Stimulated activated CD4-positive, alpha-beta T cell treated with anti-CD3 and anti-CD28 coated beads, Interleukin-15, amount 100 ng/mL, for 24 hours (primary cell): Measurements from ENCODE around the gene LRRC14B.
"Not testable (repeated sequence)": the region's sequence is repeated elsewhere in the genome, so short reads cannot be mapped to it uniquely, and the experiment has no call there.

Experiments used
- DNase-seq: peaks from one replicate; pipeline ENCODE4 v3.0.0-alpha.2; 2020

Gene LRRC14B

DNA sequence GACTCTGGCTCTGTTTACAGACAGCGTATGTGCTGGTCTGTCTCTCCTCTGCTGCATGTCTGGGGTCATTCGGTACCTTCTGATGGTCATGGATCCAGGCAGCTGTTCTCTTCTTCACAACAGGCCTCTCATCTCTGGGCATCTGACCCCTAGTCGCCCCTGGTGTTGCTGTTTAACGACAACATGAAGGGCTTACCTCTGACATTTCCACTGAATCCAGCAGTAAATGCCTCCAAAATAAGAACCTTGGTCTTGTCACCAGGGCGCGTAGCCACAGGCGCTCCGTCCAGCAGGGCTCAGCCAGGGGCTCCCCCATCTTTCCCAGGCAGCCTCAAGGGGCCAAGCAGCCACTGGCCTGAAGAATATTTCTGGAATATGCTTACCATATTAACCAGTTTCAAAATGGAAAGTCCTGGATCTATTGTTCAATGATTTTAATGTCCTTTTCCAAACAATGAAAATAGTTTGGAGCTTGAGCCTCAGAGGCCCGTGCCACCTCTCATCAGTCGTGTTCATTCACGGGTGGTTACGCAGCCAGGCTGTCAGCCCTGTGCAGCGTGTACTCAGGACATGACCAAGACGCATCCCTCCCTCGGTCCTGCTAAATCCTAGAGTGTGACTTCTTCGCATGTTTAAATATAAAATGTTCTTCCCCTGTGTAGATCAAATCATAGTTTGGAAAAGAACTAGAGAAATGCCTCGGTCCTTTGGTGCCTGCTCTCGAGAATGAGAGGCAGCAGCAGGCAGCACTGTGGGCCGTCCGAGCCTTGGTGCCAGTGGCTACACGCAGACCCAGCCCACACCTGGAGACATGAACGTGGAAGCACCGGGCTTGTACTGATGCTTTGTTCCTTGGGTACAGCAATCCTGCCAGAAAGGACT lies 30.1 kb upstream of the LRRC14B start:
- no peak for DNase-seq

DNA sequence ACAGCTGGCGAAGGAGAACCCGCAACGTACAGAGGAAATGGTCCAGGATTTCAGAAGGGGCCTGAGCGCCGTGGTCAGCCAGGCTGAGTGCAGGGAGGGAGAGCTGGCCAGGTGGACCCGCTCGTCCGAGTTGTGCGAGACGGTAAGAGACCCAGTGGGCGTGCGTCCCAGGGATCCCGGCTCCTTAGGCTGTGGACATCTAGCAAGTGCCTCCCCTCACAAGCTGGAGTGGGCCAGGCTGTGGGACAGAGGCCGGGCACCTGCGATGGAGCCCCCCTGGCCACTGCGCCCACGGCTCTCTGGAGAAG lies 29.5 kb upstream of the LRRC14B start:
- DNase-seq: no peak

DNA sequence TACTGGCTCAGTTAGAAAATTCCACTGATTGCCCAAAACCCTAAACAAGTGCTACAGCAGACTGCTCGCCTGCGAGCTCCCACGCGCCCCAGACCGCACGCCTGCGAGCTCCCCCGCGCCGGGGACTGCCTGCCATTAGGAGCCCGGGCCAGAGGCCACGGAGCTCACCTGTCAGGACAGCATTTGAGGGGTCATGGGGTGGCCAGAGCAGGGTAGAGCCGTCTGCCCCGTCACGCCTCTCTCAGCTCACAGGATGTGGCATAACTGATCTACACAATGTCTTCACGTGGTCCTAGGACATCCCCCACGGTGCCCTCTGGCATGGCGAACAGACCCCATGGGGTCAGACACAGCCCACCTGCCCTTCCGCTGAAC lies 29.1 kb upstream of the LRRC14B start:
- no peak for DNase-seq

- DNase-seq: no peak
These were observed 28.5 kb upstream of the LRRC14B start for GRCh38 chr5:162565-163337.

- DNase-seq: no peak
These were observed 28.0 kb upstream of the LRRC14B start for GRCh38 chr5:163338-163620.

DNA sequence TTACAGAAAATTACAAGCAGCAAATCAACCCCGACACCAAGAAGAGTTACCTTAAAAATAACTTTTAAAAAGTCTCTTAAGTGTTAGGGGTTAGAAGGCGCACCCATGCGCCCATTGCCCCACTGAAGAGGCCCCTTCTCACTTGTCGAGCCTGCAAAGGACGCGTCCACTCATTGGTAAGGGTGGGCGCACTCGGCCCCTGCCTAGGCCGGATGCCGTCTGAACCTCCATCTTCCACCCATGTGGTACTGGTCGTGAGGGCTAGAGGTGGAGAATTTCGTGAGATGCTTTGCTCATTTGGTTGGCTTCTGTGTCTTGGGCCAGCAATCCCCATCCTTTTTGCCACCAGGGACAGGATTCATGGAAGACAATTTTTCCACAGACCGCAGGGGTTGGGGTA lies 27.5 kb upstream of the LRRC14B start:
- DNase-seq: no peak

- DNase-seq: peak; percentile 13
These were observed 27.1 kb upstream of the LRRC14B start for GRCh38 chr5:164244-164643.

- DNase-seq: not testable (repeated sequence)
These were observed 26.5 kb upstream of the LRRC14B start for GRCh38 chr5:164783-165182.

- DNase-seq: no peak
These were observed 24.6 kb upstream of the LRRC14B start for GRCh38 chr5:166441-167372.

DNA sequence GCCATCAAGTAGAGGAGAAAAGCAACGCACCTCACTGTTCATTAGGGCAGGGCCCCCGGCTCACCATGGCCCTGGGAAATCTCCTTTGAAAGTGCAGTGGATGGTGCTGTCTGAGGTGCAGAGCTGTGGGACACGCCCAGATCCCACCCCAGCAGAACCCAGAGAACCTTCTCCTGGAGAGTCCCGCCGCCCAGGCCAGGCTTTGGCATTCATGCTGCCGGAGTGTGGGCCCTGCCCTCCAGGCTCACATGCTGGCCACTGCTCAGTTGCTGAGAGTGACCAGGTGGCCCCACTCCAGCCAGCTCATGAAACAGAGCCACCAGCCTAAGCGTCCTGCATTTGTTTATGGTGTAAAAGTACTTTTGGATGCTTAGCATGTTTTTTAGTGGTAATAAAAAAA lies 23.8 kb upstream of the LRRC14B start:
- no peak for DNase-seq

DNA sequence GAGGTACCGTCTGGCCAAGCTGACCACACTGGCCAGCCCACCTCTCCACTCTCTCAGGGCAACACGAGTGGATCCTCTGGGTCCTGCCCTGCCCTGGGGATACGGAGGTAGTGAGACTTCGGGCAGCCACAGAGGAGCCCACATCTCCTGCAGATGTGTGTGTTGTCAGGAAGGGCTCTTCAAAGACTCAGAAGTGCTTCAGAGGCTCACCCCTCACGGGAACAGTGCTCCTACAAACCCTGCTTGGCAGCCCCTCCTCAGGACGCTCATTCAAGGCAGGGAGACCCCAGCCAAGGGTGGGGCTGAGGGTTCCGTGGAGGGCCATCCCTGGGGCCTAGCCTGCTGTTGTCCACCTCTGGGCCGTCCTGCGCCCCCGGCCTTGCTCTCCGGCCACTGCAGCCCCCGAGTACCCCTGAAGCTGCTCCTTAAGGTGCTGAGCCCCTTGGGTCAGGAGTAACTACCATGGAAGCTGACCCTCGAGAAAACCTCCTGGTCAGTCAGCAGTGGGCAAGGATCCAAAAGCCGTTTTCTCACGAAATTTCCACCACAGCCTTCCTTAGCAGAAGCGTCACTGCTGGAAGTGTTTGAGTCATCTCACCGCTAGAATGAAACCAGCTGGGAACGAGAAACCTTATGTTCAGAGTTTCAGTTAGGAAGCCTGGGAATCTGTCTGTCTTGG lies 23.2 kb upstream of the LRRC14B start:
- DNase-seq: no peak

DNA sequence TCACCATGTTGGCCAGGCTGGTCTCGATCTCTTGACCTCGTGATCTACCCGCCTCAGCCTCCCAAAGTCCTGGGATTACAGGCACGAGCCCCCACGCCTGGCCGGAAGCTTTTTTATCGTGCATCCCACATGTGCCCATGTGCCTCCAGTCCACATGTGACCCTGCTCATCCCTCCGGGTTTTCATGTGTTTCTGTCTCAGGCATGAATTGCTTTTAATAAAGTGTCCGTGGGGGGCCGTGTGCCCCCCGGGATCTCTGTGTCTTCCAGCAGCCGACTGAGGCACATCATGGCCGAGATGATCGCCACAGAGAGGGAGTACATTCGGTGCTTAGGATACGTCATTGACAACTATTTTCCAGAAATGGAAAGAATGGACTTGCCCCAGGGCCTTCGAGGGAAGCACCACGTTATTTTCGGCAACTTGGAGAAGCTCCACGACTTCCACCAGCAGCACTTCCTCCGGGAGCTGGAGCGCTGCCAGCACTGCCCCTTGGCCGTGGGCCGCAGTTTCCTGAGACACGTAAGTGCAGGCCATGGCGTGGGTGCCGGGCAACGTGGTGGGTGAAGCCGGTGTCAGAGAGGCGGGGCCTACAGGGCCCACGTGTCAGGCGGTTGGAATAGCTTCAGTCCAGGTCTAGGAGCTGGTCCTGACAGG lies 22.1 kb upstream of the LRRC14B start:
- no peak for DNase-seq

GRCh38 chr5:169728-170094 lies 21.6 kb upstream of the LRRC14B start:
- DNase-seq: no peak

DNA sequence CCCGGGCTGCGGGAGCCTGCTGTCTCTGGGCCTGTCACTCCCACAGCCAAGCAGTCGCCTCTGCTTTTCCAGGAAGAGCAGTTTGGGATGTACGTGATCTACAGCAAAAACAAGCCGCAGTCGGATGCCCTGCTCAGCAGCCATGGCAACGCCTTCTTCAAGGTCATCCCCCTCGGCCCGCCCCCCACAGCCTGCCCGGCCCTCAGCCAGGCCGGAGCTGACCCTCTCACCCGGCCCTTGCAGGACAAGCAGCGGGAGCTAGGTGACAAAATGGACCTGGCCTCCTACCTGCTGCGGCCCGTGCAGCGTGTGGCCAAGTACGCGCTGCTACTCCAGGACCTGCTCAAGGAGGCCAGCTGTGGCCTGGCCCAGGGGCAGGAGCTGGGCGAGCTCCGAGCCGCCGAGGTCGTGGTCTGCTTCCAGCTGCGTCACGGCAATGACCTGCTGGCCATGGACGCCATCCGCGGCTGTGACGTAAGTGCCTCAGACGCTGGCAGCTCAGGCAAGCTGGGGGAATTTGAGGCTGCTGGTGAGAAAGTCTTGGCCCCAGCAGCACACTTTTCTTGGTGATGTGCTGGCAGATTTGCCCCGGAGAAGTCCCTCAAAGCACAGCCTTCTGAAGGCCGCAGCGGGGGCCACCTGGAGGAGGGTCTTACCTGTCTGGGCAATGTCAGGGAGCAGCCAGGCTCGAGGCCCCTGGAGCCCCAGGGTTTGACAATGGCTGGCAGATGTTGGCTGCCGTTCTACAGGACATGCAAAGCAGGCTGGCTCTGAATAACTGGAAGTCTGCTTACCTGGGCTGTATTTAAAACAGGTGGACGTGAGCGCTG lies 20.1 kb upstream of the LRRC14B start:
- DNase-seq: no peak

GRCh38 chr5:171801-172331 lies 19.4 kb upstream of the LRRC14B start:
- no peak for DNase-seq

DNA sequence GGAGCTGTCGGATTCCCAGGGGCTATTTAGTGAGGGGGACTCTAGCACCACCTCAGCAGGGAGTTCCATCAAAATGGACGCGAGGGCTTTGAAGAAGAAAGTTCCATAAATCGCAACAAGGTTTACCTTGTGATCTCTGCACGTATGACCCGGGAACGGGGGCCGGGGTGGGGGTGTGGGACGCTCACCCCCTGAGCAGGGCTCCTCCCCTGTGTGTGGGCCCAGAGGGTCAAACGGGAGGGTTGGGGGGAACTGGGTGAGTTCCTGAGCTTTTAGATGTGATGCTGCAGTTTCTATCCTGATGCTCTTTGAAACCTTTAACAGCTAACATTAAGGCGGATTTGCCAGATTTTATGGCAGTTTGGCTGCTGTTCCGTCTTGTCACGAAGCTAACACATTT lies 18.9 kb upstream of the LRRC14B start:
- no peak for DNase-seq

GRCh38 chr5:172841-173251 lies 18.4 kb upstream of the LRRC14B start:
- no peak for DNase-seq

DNA sequence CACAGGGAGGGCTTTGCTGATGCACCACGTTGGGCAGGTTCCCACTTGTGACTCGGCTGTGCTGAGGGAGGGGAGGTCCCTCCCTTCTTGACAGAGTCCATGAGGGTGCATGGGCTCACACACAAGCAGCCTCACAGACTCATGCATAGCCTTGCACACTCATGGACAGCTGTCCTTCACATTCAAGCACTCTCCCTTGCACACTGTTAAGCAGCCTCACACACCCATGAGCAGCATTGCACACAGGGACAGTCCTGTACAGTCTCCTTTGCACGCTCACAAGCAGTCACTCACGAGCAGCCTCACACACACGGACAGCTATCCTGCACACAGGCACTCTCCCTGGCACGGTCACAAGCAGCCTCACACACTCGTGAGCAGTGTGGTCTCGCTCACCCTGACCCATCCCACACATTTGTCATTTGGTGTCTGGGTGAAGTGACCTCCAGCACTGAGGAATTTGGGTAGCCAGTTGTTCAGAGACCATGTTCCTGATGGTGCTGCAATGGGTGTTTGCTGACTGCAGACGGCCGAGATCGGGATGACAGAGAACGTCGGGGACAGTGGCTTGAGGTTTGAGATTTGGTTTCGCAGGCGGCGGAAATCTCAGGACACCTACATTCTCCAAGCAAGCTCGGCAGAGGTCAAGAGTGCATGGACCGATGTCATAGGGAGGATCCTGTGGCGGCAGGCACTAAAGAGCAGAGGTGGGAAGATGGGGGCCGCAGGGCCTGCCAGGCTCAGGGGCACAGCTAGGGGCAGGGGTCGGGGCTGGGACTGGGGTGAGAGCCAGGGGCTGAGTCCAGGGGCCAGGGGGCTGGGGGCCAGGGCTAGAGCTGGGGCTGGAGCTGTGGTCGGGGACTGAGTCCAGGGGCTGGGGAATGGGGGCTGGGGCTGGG lies 17.7 kb upstream of the LRRC14B start:
- DNase-seq: no peak

- DNase-seq: no peak
These were observed 17.0 kb upstream of the LRRC14B start for GRCh38 chr5:174291-174600.

GRCh38 chr5:174876-175465 lies 16.3 kb upstream of the LRRC14B start:
- no peak for DNase-seq
